NOMO-1 (cell line): ENCODE results near the gene RMC1.
"Not testable (repeated sequence)": the region's sequence is repeated elsewhere in the genome, so short reads cannot be mapped to it uniquely, and the experiment has no call there.

Experiments used
- DNase-seq, 2 experiments: peaks; one replicate each; lab custom pipeline; 2025; ENCODE audit not compliant: unreplicated experiment in 2 of 2; lab: John Stamatoyannopoulos, UW

The RMC1 gene

DNA sequence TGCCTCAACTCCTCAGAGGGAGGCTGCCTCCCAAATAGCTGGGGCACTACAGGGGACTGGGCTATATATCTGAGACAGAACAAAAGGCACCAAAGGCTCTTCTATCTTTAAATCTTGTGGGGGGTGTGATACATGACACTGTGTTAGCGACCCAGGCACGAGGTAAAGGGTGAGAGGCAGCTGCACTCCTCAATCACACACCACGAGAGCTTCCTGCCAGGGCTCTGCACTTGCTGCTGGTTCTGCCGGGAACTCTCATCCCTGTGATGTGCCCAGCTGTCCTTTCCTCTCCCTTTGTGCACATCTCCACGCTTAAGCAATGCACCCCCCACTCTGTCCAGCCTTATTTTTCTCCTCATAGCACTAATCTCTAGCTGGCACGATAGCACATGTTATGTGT, 50.6 kb downstream of the RMC1 start:
- no peak for DNase-seq

DNA sequence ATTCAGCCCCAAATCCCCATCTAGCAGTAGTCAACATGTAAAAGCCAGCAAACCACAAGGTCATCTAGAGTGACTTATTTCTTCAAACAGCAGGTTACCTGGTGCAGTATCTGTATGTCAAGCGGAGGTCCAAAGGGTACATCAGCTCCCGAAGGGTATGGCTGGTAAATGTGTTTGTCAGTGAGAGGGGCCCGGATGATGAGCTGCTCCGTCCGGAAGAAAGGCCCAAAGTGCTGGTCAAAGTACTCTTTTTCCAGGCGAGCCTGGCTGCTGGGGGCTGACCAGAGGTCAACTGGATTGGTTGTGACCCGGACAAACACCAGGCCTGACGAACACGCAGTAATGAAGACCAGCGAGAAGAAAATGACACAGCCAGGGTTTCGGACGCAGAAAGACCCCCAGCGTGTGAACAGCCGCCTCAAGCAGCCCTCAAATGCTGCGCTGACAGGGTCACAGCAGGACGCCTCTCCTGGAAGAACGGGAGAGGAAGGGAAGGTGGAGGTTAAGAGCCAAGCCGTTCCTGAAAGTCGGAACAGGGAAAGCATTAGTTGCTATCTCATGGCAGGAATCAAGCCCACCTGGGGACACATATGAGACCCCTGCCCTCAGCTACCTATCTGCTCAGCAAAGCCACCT, 53.0 kb downstream of the RMC1 start:
- no peak for DNase-seq

DNA sequence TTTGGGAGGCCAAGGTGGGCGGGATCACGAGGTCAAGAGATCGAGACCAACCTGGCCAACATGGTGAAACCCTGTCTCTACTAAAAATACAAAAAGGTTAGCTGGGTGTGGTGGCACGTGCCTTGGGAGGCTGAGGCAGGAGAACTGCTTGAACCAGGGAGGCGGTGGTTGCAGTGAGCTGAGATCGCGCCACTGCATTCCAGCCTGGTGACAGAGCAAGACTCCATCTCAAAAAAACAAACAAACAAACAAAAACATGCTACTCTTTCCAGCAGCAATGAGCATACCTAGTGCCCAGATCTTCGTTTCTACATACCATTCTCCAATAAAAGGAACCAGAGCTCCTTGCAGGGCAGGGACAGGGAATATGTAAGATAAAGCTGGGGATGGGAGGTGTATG, 54.2 kb downstream of the RMC1 start:
- not testable (repeated sequence) for DNase-seq

DNA sequence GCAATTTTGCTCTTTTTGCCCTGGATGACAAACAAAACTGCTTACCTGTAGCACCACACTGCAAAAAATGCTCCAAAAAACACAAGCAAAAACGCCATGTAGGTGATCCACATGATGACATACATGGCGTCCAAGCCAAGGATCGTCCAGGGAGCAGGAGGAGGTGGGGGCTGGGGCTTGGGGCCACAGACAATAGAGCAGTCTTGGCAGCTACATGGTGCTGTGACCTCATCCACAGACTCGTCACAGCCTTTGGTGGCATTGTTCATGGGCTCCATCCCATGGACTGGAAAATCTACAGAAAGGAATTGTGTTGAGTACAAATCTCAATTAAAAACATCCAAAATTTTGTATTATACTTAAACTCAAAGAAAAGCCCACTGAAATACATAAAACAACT, 56.9 kb downstream of the RMC1 start:
- DNase-seq = no peak

DNA sequence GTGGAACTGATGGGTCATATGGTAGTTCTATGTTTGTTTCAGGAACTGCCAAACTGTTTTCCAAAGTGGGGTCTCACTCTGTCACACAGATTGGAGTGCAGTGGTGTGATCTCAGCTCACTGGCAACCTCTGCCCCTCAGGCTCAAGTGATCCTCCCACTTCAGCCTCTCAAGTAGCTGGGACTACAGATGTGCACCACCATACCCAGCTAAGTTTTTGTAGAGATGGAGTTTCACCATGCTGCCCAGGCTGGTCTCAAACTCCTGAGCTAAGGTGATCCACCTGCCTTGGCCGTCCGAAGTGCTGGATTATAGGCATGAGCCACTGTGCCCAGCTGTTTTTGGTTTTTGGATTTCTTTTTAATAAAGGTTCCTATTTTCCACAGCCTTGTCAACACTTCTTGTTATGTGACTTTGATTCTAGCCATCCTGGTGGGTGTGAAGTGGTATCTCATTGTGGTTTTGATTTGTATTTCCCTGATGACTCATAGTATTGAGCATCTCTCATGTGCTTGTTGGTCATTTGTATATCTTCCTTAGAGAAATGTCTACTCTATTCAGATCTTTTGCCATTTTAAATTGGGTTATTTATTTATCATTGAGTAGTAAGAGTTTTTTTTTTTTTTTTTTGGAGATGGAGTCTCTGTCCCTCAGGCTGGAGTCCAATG, 60.2 kb downstream of the RMC1 start:
- no peak for DNase-seq

DNA sequence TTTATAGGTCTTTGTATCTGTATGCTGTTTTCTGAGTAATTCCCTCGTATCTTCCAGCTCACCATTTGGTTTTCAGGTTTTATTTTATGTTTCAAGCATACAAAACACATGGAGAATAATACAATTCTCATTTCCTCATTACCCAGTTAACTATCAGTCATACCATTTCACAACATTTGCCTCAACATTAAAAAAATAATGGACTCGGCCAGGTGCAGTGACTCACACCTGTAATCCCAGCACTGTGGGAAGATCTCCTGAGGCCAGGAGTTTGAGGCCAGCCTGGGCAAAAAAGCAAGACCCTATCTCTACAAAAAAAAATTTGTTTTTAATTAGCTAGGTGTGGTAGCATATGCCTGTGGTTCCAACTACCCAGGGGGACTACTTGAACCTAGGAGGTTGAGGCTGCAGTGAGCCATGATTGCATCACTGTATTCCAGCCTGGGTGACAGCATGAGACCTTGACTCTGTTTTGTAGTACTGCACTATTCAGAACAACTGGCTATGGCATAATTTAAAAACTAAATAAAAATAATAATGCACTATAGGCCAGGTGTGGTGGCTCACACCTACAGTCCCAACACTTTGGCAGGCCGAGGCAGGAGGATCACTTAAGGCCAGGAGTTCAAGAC, 62.7 kb downstream of the RMC1 start:
- DNase-seq = no peak

DNA sequence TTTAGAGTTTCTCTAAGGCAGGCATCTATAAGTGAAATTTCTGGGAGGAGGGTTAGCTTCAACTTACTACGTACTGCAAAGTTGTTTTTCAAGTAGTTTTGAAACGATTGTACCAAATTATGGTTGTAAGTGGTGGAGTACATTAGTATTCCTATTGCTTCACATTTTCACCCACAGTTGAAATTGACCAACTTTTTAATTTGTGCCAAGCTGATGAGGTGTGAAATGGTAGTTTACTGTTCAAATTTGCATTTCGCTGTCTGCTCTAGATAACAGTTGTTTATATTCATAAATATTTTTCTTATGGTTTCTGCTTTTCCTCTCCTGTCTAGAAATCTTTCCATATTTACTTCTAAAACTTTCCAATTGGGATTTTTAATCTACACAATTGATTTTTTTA, 64.4 kb downstream of the RMC1 start:
- DNase-seq = no peak

DNA sequence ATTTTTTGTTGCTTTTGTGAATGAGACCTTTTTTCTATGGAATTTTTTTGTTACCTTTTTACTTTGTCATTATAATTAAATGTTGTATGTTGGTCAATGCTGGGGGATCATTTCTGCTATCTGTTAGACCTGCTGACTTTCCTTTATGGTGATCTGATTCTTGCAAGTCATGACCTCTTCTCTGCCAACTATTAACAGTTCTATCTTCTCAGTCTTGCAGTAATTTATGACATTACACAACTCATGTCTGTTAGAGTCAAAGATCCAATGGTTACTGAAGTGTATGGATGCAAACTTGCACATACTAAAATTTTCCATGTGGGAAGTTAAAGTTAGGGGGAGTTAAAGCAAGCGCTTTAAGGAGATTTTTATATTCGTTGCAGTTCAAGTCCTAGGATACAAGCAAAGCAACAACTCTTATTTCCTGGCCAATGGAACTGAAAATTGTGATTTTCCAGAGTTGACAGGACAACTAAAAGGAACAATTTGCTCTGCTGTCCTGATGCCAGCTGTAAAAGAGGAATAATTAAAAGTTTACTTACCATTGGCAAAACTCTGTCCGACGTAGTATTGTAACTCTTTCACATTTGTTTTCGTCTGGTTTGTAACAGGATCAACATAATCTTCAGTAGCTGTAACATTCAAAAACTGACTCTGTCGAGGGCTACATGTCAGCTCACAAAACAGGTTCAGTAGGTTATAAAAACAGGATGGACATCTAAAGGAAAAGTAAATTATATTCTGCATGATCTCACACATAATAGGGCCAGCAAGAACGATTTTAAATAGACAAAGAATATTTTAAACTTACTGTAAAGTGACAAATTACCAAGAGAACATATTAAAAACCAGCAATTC, 65.2 kb downstream of the RMC1 start:
- DNase-seq = peak in 1 of 2 experiments; percentile 59

DNA sequence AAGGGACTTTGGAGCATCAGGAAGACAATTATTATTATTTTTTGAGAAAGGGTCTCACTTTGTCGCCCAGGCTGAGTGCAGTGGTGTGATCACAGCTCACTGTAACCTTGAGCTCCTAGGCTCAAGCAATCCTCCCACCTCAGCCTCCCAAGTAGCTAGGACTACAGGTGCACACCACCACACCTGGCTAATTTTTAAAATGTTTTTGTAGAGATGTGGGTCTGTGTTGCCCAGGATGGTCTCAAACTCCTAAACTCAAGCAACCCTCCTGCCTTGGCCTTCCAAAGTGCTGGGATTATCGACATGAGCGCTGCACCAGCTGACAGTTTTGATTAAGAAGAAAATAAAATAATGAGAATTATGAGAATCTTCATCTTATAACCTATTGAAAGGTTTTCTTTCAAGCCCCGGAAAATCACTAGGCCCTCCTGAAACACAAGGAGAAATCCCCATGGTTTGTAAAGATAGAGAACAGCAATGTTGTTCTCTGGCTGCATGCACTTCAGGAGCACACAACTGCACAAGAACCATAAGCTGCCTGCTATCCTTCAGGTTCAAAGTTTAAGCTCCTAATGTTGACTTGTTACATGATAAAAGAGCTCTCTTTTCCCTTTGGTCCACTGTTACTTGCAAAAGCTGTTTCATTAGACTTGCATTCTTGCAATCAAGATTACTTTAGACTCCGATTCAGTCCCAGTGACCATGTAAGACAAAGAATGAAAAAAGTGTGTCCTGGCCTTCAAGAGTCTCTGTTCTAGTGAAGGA, 66.2 kb downstream of the RMC1 start:
- DNase-seq = no peak

DNA sequence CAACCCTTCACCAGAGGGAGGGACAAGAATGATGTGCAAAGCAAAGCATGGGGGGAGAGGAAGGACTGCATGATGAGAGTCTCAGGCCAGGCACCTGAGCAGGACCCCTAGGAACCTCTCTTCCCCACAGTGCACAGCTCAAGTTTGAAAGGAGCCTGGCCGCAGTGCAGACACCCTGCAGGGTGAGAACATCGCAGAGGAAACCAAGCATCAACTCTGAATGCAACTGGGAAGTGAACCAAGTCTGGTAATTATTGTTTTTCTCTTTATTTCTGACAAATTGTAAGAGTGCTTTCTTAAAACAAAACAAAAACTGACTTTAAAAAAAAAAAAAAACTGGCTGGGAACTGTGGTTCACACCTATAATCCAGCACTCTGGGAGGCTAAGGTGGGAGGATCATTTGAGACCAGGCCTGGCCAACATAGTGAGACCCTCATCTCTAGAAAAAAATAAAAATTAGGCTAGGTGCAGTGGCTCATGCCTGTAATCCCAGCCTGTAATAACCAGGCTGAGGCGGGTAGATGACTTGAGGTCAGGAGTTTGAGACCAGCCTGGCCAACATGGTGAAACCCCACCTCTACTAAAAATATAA, 67.7 kb downstream of the RMC1 start:
- DNase-seq = no peak

DNA sequence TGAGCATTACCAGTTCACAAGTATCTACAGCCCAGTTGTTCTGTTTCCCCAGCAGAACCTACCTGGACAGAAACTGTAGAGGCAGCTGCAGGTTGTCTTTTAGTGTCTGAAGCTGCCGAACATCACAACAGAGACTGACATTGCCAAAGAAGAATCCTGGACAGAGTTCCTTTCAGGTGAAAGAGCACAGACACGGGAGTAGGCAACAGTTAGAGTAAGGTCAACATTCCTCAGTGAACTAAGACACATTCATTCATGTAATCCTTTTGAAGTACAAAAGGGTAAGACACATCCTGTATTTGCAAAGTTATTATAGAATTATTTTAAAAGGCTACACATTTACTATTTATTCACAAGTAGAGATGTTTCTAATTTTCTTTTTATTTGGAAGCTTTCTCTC, 68.7 kb downstream of the RMC1 start:
- no peak for DNase-seq

DNA sequence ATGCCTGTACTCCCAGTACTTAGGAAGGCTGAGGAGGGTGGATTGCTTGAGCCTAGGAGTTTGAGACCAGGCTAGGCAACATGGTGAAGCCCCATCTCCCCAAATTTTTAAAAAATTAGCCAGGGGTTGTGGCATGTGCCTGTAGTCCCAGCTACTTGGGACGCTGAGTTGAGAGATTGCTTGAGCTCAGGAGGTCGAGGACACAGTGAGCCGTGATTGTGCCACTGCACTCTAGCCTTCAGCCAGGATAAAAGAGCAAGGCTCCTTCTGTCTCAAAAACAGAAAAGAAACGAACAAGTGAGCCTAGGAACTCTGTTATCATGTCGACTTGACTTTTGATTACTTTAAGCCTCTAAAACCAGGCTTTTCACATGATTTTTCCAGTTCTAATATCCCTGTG, 69.3 kb downstream of the RMC1 start:
- no peak for DNase-seq

DNA sequence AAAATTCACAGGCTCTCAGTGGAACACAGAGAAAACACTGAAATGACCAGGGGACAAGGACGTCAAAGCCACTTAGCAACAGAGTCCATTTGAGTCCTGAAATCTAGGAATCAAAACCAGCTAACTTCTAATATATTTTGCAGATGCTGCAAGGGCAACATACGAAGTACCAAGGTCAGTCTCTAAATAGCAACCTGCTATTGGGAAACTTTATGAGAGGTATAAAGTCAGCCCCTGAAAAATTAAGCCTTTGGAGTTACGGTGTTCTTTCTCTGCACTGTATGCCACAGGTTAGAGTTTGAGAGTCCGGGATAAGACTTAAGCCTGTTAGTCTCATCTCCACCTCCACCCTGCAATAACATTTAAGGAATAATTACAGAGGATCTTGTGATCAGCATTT, 69.7 kb downstream of the RMC1 start:
- DNase-seq = no peak

DNA sequence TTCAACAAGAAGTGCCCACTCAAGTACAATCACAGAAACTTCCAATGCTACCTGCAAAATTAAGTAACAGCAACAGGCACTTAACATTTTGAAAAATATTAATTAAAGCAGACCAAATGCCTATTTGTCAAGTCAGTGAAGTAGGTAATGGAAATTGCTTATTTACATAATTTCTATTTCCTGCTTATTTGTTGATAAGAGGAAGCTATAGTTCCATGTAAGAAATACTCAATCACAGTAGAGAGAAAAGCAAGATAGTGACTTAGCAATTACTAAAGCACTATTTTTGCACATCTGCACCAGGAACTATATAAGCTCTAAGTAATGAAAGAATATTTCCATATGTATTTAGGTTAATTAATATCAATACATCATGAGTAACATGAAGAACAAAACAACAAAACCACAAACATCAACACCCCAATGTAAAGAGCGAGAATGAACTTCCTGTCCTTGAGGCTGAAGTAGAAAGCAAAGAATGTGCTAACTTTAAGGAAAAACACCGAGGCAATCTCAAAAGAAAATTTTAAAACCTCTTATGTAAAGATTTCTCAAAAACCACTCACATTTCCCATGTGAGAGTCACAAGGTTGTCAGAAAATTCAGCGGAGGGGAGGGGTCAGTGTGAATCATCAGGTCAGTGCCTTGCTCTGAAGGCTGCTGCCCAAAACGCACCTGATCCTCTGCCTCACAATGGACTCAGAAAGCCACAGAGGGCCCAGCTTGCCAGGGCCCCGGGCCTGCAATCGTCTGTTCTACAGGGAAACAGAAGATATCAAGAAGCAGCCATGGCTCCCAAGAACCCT, 70.5 kb downstream of the RMC1 start:
- DNase-seq = peak in 1 of 2 experiments; percentile 18

DNA sequence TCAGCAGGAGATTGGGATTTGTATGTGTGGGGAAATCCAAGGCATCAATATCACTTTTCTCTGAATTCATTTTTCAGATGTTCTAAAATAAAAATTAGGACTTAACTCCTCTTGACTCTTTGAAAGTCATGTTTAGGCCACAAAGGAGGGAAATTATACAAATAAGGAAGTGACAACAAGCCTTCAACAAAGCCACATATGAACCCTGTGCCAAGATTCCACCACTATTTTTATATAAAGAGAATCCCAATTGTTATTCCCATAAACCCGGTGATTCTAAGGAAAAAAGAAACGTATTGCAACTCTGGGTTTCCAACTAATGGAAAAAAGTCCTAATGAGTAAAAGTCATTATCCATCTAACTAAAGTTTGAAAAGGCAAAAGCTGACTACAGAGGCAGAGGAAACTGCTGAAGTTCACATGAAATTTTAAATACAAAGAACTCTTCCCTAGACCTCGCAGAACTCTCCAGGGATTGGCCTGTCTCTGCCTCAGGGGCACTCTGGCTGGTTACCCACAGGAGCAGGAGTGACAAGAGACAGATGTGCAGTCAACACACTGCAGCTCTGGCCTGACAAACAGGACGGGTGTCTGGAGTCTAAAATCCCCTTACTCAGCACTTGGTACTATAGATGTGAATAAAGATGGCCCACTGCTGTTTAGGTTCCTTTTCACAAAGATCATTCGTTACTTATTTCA, 71.4 kb downstream of the RMC1 start:
- DNase-seq = peak in 1 of 2 experiments; percentile 20

DNA sequence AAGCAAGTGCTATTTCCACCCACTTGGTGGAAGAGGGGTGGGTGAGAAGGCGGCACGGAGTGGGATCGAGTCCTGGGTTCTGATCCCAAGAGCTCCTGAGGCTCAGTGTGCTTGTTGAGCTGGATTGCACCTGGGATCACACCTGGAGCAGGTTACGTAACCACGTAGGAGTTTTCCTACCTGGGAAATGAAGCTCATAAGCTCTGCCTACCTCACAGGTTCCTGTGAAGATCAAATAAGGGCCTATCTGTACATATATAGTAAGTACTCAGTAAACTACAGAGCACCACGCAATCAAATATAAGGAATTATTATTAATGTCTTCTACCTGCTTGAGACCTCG, 72.0 kb downstream of the RMC1 start:
- DNase-seq = no peak

DNA sequence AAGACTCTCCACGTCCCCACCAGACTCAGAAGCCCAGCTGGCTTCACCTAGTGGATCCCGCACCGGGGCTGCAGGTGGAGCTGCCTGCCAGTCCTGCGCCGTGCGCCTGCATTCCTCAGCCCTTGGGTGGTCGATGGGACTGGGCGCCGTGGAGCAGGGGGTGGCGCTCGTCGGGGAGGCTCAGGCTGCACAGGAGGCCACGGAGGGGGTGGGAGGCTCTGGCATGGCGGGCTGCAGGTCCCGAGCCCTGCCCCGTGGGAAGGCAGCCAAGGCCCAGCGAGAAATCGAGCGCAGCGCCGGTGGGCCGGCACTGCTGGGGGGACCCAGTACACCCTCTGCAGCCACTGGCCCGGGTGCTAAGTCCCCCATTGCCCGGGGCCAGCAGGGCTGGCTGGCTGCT, 74.2 kb downstream of the RMC1 start:
- DNase-seq = not testable (repeated sequence)

DNA sequence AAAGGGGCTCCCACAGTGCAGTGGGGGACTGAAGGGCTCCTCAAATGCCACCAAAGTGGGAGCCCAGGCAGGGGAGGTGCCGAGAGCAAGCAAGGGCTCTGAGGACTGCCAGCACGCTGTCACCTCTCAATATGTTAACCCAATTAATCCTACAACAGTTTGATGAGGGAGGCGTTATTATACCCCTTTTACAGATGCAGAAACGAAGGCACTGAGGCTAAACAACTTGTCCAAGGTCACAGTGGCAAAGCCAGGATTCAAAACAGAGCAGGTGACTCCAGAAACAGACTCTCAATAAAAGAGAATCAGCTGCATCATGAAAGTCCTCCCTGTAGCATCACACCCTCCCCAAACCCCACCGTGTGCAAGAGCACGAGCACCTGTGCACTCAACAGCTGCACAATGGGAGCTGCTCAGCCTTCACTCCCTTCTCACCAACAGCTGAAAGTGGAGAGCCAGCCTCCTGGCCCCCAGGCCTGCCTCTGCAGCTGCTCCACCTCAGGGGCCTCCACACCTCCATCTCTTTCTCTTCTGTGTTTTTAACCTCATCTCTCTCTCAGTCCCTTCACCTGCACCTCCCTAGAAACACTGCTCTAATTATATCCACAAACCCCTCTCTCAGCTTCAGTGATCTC, 74.9 kb downstream of the RMC1 start:
- DNase-seq = no peak
